Endothelial cell (in vitro differentiated cells): Measurements from ENCODE around the gene KLK4. TPM values are rescaled to one million over a fixed set of nuclear protein-coding genes. Genes with fewer than 3 reads are reported as not detected.

Experiments
- DNase-seq: peaks from one replicate; pipeline ENCODE4 v3.0.0; 2021; ENCODE audit warnings: low spot score
- H3K27ac Mint-ChIP-seq: one replicate; pipeline ENCODE4 v1.8.0; 2021; ENCODE audit warnings: mixed read lengths, inconsistent platforms; ENCODE audit not compliant: unreplicated experiment
- H3K27me3 Mint-ChIP-seq: one replicate; pipeline ENCODE4 v1.8.0; 2021; ENCODE audit warnings: mild to moderate bottlenecking, moderate library complexity, mixed read lengths, inconsistent platforms; ENCODE audit not compliant: unreplicated experiment
- H3K36me3 Mint-ChIP-seq: one replicate; pipeline ENCODE4 v1.8.0; 2021; ENCODE audit warnings: mild to moderate bottlenecking, low read depth, mixed read lengths, inconsistent platforms; ENCODE audit not compliant: unreplicated experiment
- H3K4me1 Mint-ChIP-seq: one replicate; pipeline ENCODE4 v1.8.0; 2021; ENCODE audit warnings: mild to moderate bottlenecking, mixed read lengths, inconsistent platforms; ENCODE audit not compliant: unreplicated experiment
- H3K4me3 Mint-ChIP-seq: one replicate; pipeline ENCODE4 v1.8.0; 2021; ENCODE audit warnings: mild to moderate bottlenecking, mixed read lengths, inconsistent platforms; ENCODE audit not compliant: unreplicated experiment
- H3K9me3 Mint-ChIP-seq: one replicate; pipeline ENCODE4 v1.8.0; 2021; ENCODE audit warnings: mixed read lengths, inconsistent platforms; ENCODE audit not compliant: unreplicated experiment
- CTCF ChIP-seq: fragments of 200-600 bp; sonication (generic); IDR thresholded peaks from one replicate; pipeline ENCODE4 v1.5.0; 2021; ENCODE audit warnings: antibody characterized with exemption; ENCODE audit not compliant: unreplicated experiment
- total RNA-seq: library from RNA; stranded (reverse); fragmentation: NEBNext Ultra II Directional; extraction: Animal tissue kit (Norgen Biotek cat#: 25700); gene quantifications from one replicate; pipeline ENCODE4 v1.2.1, GENCODE V29; 2021; ENCODE audit not compliant: unreplicated experiment

The KLK4 gene
- total RNA-seq, 1 donor from 2014 or later = not detected

- no peaks in the 10 kb centered on the region for H3K9me3 Mint-ChIP-seq
- H3K36me3 Mint-ChIP-seq = peaks cover 3% of the 10 kb centered on the region
- no peaks in the 10 kb centered on the region for H3K4me1 Mint-ChIP-seq
- DNase-seq = no peak
- no peak for TF ChIP-seq CTCF
- H3K27me3 Mint-ChIP-seq = peaks cover 2% of the 10 kb centered on the region
- no peak overlapping the region for H3K4me3 Mint-ChIP-seq
- no peak overlapping the region for H3K27ac Mint-ChIP-seq
Observed at GRCh38 chr19:50949861-50950260, 38.7 kb upstream of the KLK4 start.

- no peak for DNase-seq
- Mint-ChIP-seq H3K4me1 (no peaks in the 10 kb centered on the region), H3K36me3 (peaks cover 2% of the 10 kb centered on the region), H3K4me3 (no peak overlapping the region), H3K27ac (no peak overlapping the region), H3K9me3 (peaks cover 4% of the 10 kb centered on the region), H3K27me3 (peaks cover 3% of the 10 kb centered on the region)
- TF ChIP-seq CTCF = no peak
Observed at GRCh38 chr19:50947123-50947522, 35.9 kb upstream of the KLK4 start.

DNA sequence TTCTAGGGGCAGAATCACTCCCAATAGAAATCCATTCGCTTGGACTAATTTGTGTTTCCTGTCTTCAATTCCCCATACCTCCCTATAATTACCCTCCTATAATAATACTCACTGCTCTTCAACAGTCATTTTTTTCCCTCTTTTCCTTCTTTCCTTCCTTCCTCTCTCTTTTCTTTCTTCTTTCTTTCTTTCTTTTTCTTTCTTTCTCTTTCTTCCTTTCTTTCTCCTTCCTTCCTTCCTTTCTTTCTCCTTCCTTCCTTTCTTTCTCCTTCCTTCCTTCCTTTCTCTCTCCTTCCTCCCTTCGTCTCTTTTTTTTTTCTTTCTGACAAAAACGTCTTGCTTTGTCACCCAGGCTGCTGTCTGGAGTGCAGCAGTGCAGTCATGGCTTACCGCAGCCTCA is 33.6 kb upstream of the KLK4 start:
- TF ChIP-seq CTCF = no peak
- Mint-ChIP-seq H3K36me3 (peaks cover 4% of the 10 kb centered on the region), H3K27ac (no peak overlapping the region), H3K9me3 (peaks cover 6% of the 10 kb centered on the region), H3K4me1 (no peaks in the 10 kb centered on the region), H3K27me3 (peaks cover 1% of the 10 kb centered on the region), H3K4me3 (no peak overlapping the region)
- no peak for DNase-seq

- H3K36me3 Mint-ChIP-seq = peaks cover 4% of the 10 kb centered on the region
- no peak for DNase-seq
- peaks cover 6% of the 10 kb centered on the region for H3K9me3 Mint-ChIP-seq
- peaks cover 1% of the 10 kb centered on the region for H3K27me3 Mint-ChIP-seq
- no peak overlapping the region for H3K4me3 Mint-ChIP-seq
- no peak for TF ChIP-seq CTCF
- no peak overlapping the region for H3K27ac Mint-ChIP-seq
- H3K4me1 Mint-ChIP-seq = no peaks in the 10 kb centered on the region
Observed at GRCh38 chr19:50943074-50943828, 32.1 kb upstream of the KLK4 start.

- Mint-ChIP-seq H3K4me1 (no peaks in the 10 kb centered on the region), H3K36me3 (peaks cover 4% of the 10 kb centered on the region), H3K9me3 (peaks cover 6% of the 10 kb centered on the region), H3K27ac (no peak overlapping the region), H3K4me3 (no peak overlapping the region), H3K27me3 (peaks cover 1% of the 10 kb centered on the region)
- no peak for TF ChIP-seq CTCF
- no peak for DNase-seq
Observed at GRCh38 chr19:50939596-50939995, 28.4 kb upstream of the KLK4 start.
